HL-60 (cell line): ENCODE measurements around the gene ZNRF3.

Experiments used
- CTCF ChIP-seq: IDR thresholded peaks from one replicate; pipeline ENCODE4 v1.5.1; 2011; ENCODE audit warnings: low read length, control low read depth, inconsistent platforms; ENCODE audit not compliant: insufficient read depth
- POLR2AphosphoS5 ChIP-seq: IDR thresholded peaks from 2 replicates; pipeline ENCODE4 v1.6.1; 2012; ENCODE audit warnings: low read depth
- REST ChIP-seq: IDR thresholded peaks from 2 replicates; pipeline ENCODE4 v1.6.1; 2012; ENCODE audit warnings: low read depth; ENCODE audit not compliant: insufficient replicate concordance

GRCh38 chr22:28915969-28916368 lies 32.6 kb downstream of the ZNRF3 start:
- TF ChIP-seq CTCF (no peak), REST (no peak), POLR2AphosphoS5 (no peak)
